CD4-positive, alpha-beta T cell treated with Interleukin-17A for 1 hour (primary cell): Measurements from ENCODE around the gene STAT4.

Source experiments
- DNase-seq: peaks from one replicate; pipeline ENCODE4 v3.0.0-alpha.2; 2020

The STAT4 gene

DNA sequence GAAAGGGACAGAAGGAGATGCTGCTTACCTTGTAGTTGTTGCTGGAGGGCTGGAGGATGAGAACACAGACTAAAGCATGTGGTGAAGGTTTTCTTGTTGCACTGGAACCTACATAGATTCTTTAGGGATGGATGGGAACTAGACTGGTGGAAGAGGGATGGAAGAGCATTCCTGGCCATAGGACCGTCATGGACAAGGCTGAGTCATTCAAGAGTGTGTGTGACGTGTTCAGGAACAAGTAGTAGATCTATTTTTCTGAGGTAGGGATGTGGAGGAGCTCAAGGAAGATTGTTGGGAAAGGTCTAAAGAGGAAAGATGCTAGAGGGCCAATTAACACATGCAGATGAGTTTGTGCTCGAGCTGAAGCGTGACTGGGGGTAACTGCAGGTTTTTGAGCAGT is 6.6 kb downstream of the STAT4 start:
- DNase-seq, result no peak

DNA sequence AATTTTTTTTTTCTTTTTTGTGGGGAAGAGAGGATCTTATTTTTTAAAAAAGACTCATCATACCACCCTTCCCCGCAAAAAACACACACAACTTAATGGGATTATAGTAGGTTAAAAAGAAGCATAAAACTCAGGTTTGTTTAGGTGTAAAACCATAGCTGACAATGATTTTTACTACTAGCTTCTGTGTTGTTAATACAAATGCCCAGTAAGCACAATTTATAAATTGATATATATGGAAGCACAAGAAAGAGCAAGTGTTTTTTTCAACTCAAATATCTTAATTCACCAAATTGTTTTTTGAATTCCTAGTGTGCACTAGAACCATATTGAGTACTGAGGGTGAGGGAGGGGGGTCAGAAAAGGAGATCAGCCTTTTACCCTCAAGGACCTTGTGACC is 7.0 kb downstream of the STAT4 start:
- DNase-seq, result no peak

- DNase-seq, result no peak
Observed at GRCh38 chr2:191128911-191129304, 21.9 kb downstream of the STAT4 start.

- DNase-seq, result peak; percentile 67
Observed at GRCh38 chr2:191128172-191128910, 22.5 kb downstream of the STAT4 start.

GRCh38 chr2:191127235-191127634 is 23.6 kb downstream of the STAT4 start:
- peak; percentile 30 for DNase-seq

DNA sequence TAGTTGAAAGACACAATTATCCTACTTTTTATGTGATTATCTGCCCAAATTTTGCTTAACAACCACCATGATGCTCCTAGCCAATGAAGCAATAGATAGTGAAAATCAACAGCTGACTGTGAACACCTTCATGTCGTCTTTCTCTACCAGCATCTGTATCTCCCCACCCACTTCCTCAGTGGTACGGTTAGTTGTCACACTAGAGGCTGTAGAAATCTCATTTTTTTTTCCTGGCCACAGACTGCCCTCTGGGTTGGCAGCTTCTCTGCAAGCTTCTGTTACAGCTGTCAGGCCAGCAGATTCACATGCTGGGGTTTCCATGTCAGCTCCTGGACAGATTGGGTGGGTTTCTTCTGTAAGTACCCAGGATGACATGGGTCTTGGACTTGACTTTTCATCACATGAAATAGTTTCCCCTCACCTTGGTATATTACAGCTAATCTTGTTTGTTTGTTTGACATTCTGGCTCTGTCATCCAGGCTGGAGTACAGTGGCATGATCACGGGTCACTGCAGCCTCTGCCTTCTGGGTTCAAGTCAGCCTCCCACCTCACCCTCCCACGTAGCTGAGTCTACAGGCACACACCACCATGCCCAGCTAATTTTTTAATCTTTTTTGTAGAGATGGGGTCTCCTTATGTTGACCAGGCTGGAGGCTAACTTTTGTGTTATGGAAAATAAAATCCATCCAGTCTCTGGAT is 24.3 kb downstream of the STAT4 start:
- peak; percentile 71 for DNase-seq

DNA sequence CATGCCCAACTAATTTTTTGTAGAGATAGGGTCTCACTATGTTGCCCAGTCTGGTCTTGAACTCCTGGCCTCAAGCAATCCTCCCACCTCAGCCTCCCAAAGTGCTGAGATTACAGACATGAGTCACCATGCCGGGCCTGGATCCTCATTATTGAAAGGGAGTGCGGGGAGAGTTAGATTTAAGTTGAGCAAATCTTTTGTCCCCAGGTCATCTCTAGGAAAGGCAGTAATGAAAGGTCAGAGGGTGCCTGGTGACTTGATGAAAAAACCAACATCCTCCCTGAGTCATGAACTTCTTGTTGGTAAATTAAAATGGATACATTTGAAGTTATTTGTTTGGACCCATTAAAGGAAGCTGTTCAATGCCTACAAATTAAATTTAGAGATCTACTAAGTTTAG is 25.1 kb downstream of the STAT4 start:
- no peak for DNase-seq

DNA sequence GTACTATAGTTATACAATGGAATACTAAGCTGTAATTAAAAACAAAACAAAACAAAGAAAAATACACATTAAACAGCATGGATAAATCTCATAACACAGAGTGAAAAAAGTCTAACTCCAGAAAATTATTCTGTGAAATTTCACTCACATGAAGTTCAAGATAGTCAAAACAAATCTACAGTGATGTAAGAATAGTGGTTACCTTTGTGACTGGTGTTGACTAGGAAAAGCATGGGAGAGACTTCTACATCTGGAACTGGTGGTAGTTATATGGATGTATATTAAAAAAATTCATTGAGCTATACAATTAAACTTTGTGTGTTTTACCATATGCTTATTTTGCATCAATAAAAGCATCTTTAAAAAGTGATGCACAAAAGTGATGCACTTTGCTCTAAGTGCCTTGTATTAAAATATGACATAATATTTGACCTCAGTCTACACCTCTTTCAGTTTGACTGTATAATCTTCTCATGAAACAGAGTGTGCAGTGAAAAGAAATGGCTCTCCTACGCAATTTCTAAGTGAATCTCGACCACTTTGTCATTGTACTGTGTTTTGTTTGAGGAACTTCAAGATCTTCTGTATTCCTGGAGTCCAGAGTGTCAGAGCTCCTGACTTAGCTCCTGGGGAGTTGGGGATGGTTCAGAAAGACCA is 28.0 kb downstream of the STAT4 start:
- DNase-seq, result no peak

GRCh38 chr2:191117341-191117740 is 33.5 kb downstream of the STAT4 start:
- DNase-seq, result no peak

GRCh38 chr2:191115804-191116203 is 35.0 kb downstream of the STAT4 start:
- no peak for DNase-seq

DNA sequence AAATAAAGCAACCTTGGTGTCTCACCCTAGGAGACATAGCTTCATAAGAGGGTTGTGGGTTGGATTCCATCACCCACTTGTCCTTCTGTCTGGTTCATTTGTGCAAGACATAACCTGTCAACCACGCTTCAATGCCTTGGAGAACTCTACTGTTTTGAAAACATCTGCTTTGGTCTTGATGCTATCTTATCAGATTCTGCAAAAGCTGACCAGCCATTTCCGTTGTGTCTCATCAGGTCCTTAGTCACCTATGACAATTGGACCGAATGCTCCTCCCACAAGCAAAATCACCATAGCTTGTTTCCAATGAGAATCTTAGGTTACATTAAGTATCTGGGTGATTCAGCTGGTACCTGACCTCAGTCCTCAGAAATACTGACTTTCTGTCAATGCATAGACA is 35.4 kb downstream of the STAT4 start:
- peak; percentile 88 for DNase-seq

- DNase-seq, result peak; percentile 84
Observed at GRCh38 chr2:191114403-191114886, 36.3 kb downstream of the STAT4 start.

- DNase-seq, result peak; percentile 42
Observed at GRCh38 chr2:191113761-191114160, 37.0 kb downstream of the STAT4 start.

GRCh38 chr2:191112448-191112901 is 38.3 kb downstream of the STAT4 start:
- DNase-seq, result no peak

- DNase-seq, result no peak
Observed at GRCh38 chr2:191109888-191110287, 40.9 kb downstream of the STAT4 start.

DNA sequence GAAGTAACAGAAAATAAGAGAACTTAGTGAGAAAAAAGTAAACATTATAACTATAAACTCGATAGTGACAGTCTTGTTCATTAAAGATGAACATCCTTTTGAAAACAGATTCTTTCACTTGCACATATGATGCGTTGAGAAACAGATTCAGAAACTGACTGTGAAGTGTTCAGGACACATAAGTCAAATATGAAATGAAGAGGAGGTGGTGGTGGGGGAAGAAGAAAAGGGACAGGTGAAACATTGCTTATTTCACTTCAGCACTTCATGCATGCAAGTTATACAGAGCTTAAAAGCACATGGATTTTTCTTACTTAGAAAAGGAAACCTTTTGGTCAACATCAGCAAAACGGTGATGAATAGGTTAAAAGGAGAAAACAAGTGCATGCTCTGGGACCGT is 42.5 kb downstream of the STAT4 start:
- DNase-seq, result no peak

DNA sequence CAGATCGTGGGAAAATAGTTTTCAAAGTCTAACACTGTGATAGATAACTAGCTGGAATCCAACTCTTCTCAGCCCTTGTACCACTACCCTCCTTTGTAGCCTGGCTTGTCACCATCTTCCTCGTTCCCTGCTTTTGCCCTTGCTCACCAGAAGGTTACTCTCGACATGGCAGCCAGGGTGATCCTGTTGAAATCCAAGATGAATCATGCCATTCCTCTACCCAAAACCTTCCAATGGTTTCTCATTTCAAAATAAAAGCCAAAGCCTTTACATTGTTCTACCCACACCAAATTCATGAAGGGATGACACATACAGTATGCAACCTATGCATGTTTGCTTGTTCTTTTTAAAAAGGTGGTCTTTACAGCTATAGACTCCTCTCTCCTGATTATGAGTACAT is 45.7 kb downstream of the STAT4 start:
- DNase-seq, result no peak

GRCh38 chr2:191103774-191104173 is 47.0 kb downstream of the STAT4 start:
- no peak for DNase-seq

DNA sequence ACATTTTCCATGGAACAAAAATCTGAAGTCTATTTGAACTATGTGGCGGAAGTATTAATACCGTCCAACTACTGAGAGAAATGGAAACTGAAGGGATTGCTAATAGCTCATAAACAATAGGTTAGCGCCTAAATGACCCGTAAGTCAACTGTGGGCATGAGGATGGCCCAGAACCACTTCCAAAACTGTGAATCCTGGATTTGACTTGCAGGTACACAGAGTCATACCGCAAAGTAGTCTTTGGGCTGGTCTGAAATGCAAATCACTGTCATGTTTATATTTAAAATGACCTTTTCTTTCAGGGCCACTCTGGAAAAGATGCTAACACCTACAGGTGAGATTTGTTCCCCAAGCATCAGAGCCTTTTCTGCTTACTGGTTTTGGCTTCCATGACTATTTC is 50.6 kb downstream of the STAT4 start:
- DNase-seq, result no peak

DNA sequence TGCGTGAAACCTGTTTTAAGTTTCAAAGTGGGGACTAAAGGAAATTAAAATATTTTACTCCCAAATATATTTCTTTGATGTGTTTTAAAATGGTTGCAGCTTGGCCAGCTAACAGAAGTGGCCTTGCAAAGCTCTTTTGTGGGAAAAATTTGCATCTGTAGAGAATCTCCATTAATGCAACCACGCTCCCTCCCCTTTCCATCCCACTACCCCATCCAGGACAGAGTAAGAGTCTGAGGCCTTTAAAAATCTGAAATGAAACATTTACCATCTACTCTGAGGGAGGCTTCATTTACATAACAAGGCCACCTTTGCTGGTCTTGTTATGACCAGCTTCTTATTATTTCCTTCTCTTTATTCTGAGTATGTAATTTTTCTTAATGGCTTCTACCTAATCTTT is 63.5 kb downstream of the STAT4 start:
- no peak for DNase-seq

DNA sequence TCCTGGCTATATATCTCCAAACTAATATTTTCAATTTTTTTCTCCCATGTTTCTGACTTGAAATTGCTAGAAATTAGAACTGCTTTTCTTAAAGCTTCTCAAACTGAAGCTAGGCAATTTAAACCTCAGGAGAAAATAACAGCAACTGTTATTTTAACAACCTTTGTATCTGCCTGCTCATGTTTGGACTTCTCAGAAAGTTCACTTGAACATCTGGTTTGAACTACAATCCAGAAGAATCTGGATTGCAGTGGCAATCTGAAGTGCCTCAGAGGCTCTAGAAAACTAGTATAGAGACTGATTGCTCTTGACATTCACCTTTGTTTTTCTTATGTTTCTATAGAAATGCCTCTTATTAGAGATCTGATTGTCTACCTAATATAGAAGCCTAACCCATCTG is 64.1 kb downstream of the STAT4 start:
- no peak for DNase-seq

DNA sequence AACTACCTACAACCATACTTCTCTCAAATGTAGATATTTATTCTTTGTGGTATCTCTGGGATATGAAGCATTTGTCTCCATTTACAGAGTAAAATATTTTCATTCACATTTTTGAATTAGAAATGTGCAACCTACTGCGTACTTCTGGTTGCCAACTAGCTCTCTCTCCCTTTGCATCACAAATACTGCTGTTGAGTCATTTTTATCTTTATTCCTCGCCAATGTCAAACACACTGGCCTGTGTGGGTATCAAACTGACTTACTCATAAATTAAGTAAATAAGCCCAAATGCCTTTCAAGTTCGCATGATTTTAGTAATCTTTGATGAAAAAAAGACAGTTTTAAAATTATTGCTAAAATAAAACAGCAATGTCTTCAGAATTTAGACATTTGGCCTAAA is 67.3 kb downstream of the STAT4 start:
- no peak for DNase-seq

GRCh38 chr2:191082321-191082720 is 68.5 kb downstream of the STAT4 start:
- DNase-seq, result no peak
